ENCODE data around the gene GZF1.

The GZF1 gene

GRCh38 chr20:23325107-23325506 lies 36.9 kb upstream of the GZF1 start:
- Histone ChIP-seq H2AK5ac (ENCODE audit: low read length) (no peak overlapping the region), H3K79me2 (ENCODE audit: control insufficient read depth, insufficient read depth, low read length, poor library complexity) (no peaks in the 10 kb centered on the region), H2AFZ (ENCODE audit: insufficient read depth, low read length, poor library complexity) (no peak overlapping the region), H2BK5ac (ENCODE audit: low read depth, low read length, poor library complexity) (no peak overlapping the region), H3K9ac (ENCODE audit: low read length) (no peak overlapping the region), H3K9me3 (ENCODE audit: insufficient read depth, low read depth, low read length) (peaks cover 11% of the 10 kb centered on the region), H3K18ac (ENCODE audit: low read length) (no peak overlapping the region), H3K27ac (ENCODE audit: low read depth, low read length) (no peak overlapping the region), H3K4me3 (ENCODE audit: low read depth, low read length) (no peak overlapping the region), H3K4me2 (ENCODE audit: low read length) (no peak overlapping the region), H4K8ac (ENCODE audit: low read depth, low read length) (no peak overlapping the region), H4K12ac (ENCODE audit: low read depth, low read length) (no peak overlapping the region), H3K36me3 (ENCODE audit: control insufficient read depth in 1 of 2, insufficient read depth in 2 of 2, low read length in 2 of 2) (no peaks in the 10 kb centered on the region), H3K14ac (ENCODE audit: low read length) (no peak overlapping the region), H3K79me1 (ENCODE audit: low read length) (no peaks in the 10 kb centered on the region), H2BK12ac (ENCODE audit: low read length) (no peak overlapping the region), H3K4me1 (ENCODE audit: control insufficient read depth in 1 of 2, insufficient read depth in 2 of 2, low read length in 2 of 2) (no peaks in the 10 kb centered on the region), H4K91ac (ENCODE audit: low read depth, low read length) (no peak overlapping the region), H3K27me3 (ENCODE audit: insufficient read depth, low read length) (no peaks in the 10 kb centered on the region), H3K23ac (ENCODE audit: low read length) (no peak overlapping the region), H3K4ac (ENCODE audit: low read depth, low read length) (no peak overlapping the region), H2BK120ac (ENCODE audit: insufficient read depth, low read length, poor library complexity) (no peak overlapping the region)
- WGBS (ENCODE audit: extremely low coverage, insufficient coverage, insufficient read length) = no CpG with 5 or more reads among the region's 3 CpGs
- no peak for DNase-seq

DNA sequence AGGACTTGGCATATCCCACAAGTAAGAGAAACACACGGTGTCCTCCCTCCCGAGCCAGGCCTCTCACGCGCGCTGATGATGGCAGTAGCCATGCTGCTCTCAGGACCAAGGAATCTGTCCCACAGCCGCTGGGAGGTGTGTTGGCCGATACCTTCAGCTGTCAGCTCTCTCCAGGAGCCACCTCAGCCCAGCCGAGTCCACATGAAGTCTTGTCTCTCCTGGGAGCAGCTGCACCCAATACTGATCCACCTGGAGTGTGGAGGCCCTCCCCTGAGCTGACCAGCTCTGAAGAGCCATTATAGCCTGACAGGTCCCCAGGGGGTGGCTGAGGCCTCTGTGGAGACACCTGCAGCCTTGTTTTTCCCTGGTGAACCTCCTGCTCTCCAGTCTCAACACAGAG lies 35.2 kb upstream of the GZF1 start:
- Histone ChIP-seq H3K9me3 (ENCODE audit: insufficient read depth, low read depth, low read length) (peaks cover 4% of the 10 kb centered on the region), H4K91ac (ENCODE audit: low read depth, low read length) (no peak overlapping the region), H2AFZ (ENCODE audit: insufficient read depth, low read length, poor library complexity) (no peak overlapping the region), H3K79me1 (ENCODE audit: low read length) (no peaks in the 10 kb centered on the region), H2BK12ac (ENCODE audit: low read length) (no peak overlapping the region), H3K79me2 (ENCODE audit: control insufficient read depth, insufficient read depth, low read length, poor library complexity) (no peaks in the 10 kb centered on the region), H3K36me3 (ENCODE audit: control insufficient read depth in 1 of 2, insufficient read depth in 2 of 2, low read length in 2 of 2) (no peaks in the 10 kb centered on the region), H3K27ac (ENCODE audit: low read depth, low read length) (no peak overlapping the region), H2BK5ac (ENCODE audit: low read depth, low read length, poor library complexity) (no peak overlapping the region), H4K12ac (ENCODE audit: low read depth, low read length) (no peak overlapping the region), H3K9ac (ENCODE audit: low read length) (no peak overlapping the region), H4K8ac (ENCODE audit: low read depth, low read length) (no peak overlapping the region), H3K23ac (ENCODE audit: low read length) (no peak overlapping the region), H3K4ac (ENCODE audit: low read depth, low read length) (no peak overlapping the region), H3K4me1 (ENCODE audit: control insufficient read depth in 1 of 2, insufficient read depth in 2 of 2, low read length in 2 of 2) (no peaks in the 10 kb centered on the region), H3K27me3 (ENCODE audit: insufficient read depth, low read length) (no peaks in the 10 kb centered on the region), H2AK5ac (ENCODE audit: low read length) (no peak overlapping the region), H2BK120ac (ENCODE audit: insufficient read depth, low read length, poor library complexity) (no peak overlapping the region), H3K18ac (ENCODE audit: low read length) (no peak overlapping the region), H3K4me3 (ENCODE audit: low read depth, low read length) (no peak overlapping the region), H3K14ac (ENCODE audit: low read length) (no peak overlapping the region), H3K4me2 (ENCODE audit: low read length) (no peak overlapping the region)
- no CpG with 5 or more reads among the region's 8 CpGs for WGBS (ENCODE audit: extremely low coverage, insufficient coverage, insufficient read length)
- DNase-seq = no peak

DNA sequence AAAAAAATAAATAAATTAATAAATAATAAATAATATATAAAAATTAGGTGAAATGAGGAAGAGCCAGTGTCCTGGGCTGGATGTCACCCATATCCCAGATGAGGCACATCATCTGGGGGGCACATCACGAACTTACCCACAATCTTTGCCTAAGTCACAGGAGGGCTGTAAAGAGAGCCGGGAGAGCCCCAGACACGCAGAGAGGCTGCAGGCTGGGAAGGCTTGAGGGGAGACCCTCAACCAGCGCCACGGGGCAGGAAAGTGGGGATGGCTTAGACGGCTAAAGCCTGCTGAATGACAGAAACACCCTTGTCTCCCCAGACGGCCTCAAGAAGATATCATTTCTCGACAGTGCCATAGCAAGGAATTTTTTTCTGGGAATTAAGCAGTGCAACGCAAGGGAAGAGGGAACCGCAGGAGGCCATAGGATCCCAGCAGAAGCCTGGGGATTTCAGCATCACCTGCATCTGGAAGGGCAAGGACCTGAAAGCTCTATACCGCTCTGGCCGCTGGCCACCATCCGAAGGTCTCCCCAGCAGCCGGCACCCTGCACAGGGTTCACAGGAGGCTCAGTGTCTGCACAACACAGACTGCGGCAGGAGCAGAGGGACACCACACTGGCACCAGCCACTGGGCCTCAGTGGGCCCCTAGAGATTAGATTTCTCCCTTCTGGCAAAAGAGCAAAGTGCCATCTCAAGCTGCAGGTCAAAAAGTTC lies 34.2 kb upstream of the GZF1 start:
- Histone ChIP-seq H2BK120ac (ENCODE audit: insufficient read depth, low read length, poor library complexity) (no peak overlapping the region), H3K9ac (ENCODE audit: low read length) (no peak overlapping the region), H2BK5ac (ENCODE audit: low read depth, low read length, poor library complexity) (no peak overlapping the region), H3K4ac (ENCODE audit: low read depth, low read length) (no peak overlapping the region), H3K4me3 (ENCODE audit: low read depth, low read length) (no peak overlapping the region), H3K14ac (ENCODE audit: low read length) (no peak overlapping the region), H4K12ac (ENCODE audit: low read depth, low read length) (no peak overlapping the region), H3K4me2 (ENCODE audit: low read length) (no peak overlapping the region), H3K27me3 (ENCODE audit: insufficient read depth, low read length) (no peaks in the 10 kb centered on the region), H2AFZ (ENCODE audit: insufficient read depth, low read length, poor library complexity) (no peak overlapping the region), H3K18ac (ENCODE audit: low read length) (no peak overlapping the region), H3K79me1 (ENCODE audit: low read length) (no peaks in the 10 kb centered on the region), H3K9me3 (ENCODE audit: insufficient read depth, low read depth, low read length) (peaks cover 4% of the 10 kb centered on the region), H3K79me2 (ENCODE audit: control insufficient read depth, insufficient read depth, low read length, poor library complexity) (no peaks in the 10 kb centered on the region), H2AK5ac (ENCODE audit: low read length) (no peak overlapping the region), H3K4me1 (ENCODE audit: control insufficient read depth in 1 of 2, insufficient read depth in 2 of 2, low read length in 2 of 2) (no peaks in the 10 kb centered on the region), H3K23ac (ENCODE audit: low read length) (no peak overlapping the region), H3K27ac (ENCODE audit: low read depth, low read length) (no peak overlapping the region), H3K36me3 (ENCODE audit: control insufficient read depth in 1 of 2, insufficient read depth in 2 of 2, low read length in 2 of 2) (no peaks in the 10 kb centered on the region), H4K8ac (ENCODE audit: low read depth, low read length) (no peak overlapping the region), H2BK12ac (ENCODE audit: low read length) (no peak overlapping the region), H4K91ac (ENCODE audit: low read depth, low read length) (no peak overlapping the region)
- no CpG with 5 or more reads among the region's 15 CpGs for WGBS (ENCODE audit: extremely low coverage, insufficient coverage, insufficient read length)
- no peak for DNase-seq

GRCh38 chr20:23331450-23332350 lies 30.3 kb upstream of the GZF1 start:
- Histone ChIP-seq H3K27ac (ENCODE audit: low read depth, low read length) (no peak overlapping the region), H3K4me2 (ENCODE audit: low read length) (no peak overlapping the region), H3K14ac (ENCODE audit: low read length) (no peak overlapping the region), H3K18ac (ENCODE audit: low read length) (no peak overlapping the region), H3K4me3 (ENCODE audit: low read depth, low read length) (no peak overlapping the region), H3K27me3 (ENCODE audit: insufficient read depth, low read length) (no peaks in the 10 kb centered on the region), H4K12ac (ENCODE audit: low read depth, low read length) (no peak overlapping the region), H2BK5ac (ENCODE audit: low read depth, low read length, poor library complexity) (no peak overlapping the region), H4K8ac (ENCODE audit: low read depth, low read length) (no peak overlapping the region), H3K9ac (ENCODE audit: low read length) (no peak overlapping the region), H2AFZ (ENCODE audit: insufficient read depth, low read length, poor library complexity) (no peak overlapping the region), H3K36me3 (ENCODE audit: control insufficient read depth in 1 of 2, insufficient read depth in 2 of 2, low read length in 2 of 2) (no peaks in the 10 kb centered on the region), H2BK12ac (ENCODE audit: low read length) (no peak overlapping the region), H4K91ac (ENCODE audit: low read depth, low read length) (no peak overlapping the region), H3K23ac (ENCODE audit: low read length) (no peak overlapping the region), H3K79me2 (ENCODE audit: control insufficient read depth, insufficient read depth, low read length, poor library complexity) (no peaks in the 10 kb centered on the region), H3K4me1 (ENCODE audit: control insufficient read depth in 1 of 2, insufficient read depth in 2 of 2, low read length in 2 of 2) (no peaks in the 10 kb centered on the region), H2BK120ac (ENCODE audit: insufficient read depth, low read length, poor library complexity) (no peak overlapping the region), H3K9me3 (ENCODE audit: insufficient read depth, low read depth, low read length) (peaks cover 4% of the 10 kb centered on the region), H3K79me1 (ENCODE audit: low read length) (no peaks in the 10 kb centered on the region), H2AK5ac (ENCODE audit: low read length) (no peak overlapping the region), H3K4ac (ENCODE audit: low read depth, low read length) (no peak overlapping the region)
- DNase-seq = no peak
- no CpG with 5 or more reads among the region's 8 CpGs for WGBS (ENCODE audit: extremely low coverage, insufficient coverage, insufficient read length)

Data from trophoblast cell (in vitro differentiated cells and primary cell).